H9 (cell line): ENCODE data around the gene FAM89B. TPM values are rescaled to one million over a fixed set of nuclear protein-coding genes. Genes with fewer than 3 reads are reported as not detected.
A peak's percentile ranks its signal among the peaks of the same experiment; 100 is the strongest.

Experiments
- DNase-seq: peaks from one replicate; pipeline ENCODE4 v3.0.0-alpha.2; 2017
- H2AFZ ChIP-seq: one replicate; pipeline ENCODE4 v1.6.1; 2013; ENCODE audit warnings: mild to moderate bottlenecking, low read length, control low read depth, moderate library complexity
- H2AK5ac ChIP-seq: 2 replicates; pipeline ENCODE4 v1.6.1; 2013; ENCODE audit warnings: low read length, control low read depth, mixed read lengths; ENCODE audit not compliant: insufficient read length
- H2BK120ac ChIP-seq: one replicate; pipeline ENCODE4 v1.6.1; 2013; ENCODE audit warnings: low read depth, mild to moderate bottlenecking, low read length, control low read depth, inconsistent platforms; ENCODE audit not compliant: poor library complexity, severe bottlenecking
- H2BK12ac ChIP-seq: 2 replicates; pipeline ENCODE4 v1.6.1; 2013; ENCODE audit warnings: low read length, control low read depth, mixed read lengths, low read depth; ENCODE audit not compliant: insufficient read length
- H2BK15ac ChIP-seq: 2 replicates; pipeline ENCODE4 v1.6.1; 2013; ENCODE audit warnings: low read depth, low read length, control low read depth
- H2BK20ac ChIP-seq: one replicate; pipeline ENCODE4 v1.6.1; 2013; ENCODE audit warnings: low read depth, mild to moderate bottlenecking, low read length, control low read depth, inconsistent platforms; ENCODE audit not compliant: poor library complexity, severe bottlenecking
- H2BK5ac ChIP-seq: 2 replicates; pipeline ENCODE4 v1.6.1; 2013; ENCODE audit warnings: low read length, control low read depth, mixed read lengths; ENCODE audit not compliant: insufficient read length
- H3K14ac ChIP-seq: 2 replicates; pipeline ENCODE4 v1.6.1; 2013; ENCODE audit warnings: low read length, control low read depth; ENCODE audit not compliant: insufficient read depth
- H3K18ac ChIP-seq: 2 replicates; pipeline ENCODE4 v1.6.1; 2013; ENCODE audit warnings: low read depth, mild to moderate bottlenecking, mixed read lengths, low read length, control low read depth; ENCODE audit not compliant: insufficient read length
- H3K23ac ChIP-seq: 2 replicates; pipeline ENCODE4 v1.6.1; 2013; ENCODE audit warnings: low read length, control low read depth, mixed read lengths, low read depth; ENCODE audit not compliant: insufficient read length
- H3K23me2 ChIP-seq: 2 replicates; pipeline ENCODE4 v1.6.1; 2013; ENCODE audit warnings: low read depth, mild to moderate bottlenecking, mixed read lengths, low read length, control low read depth; ENCODE audit not compliant: insufficient read length, poor library complexity, severe bottlenecking
- H3K27ac ChIP-seq: 2 replicates; pipeline ENCODE4 v1.5.1; 2013; ENCODE audit warnings: low read length, control low read depth, mixed read lengths, low read depth; ENCODE audit not compliant: insufficient read length
- H3K27me3 ChIP-seq: 2 replicates; pipeline ENCODE4 v1.6.1; 2013; ENCODE audit warnings: low read length, control low read depth, inconsistent platforms; ENCODE audit not compliant: insufficient read depth
- H3K4ac ChIP-seq: 2 replicates; pipeline ENCODE4 v1.6.1; 2013; ENCODE audit warnings: low read depth, mild to moderate bottlenecking, control low read depth, inconsistent platforms, low read length, moderate library complexity
- H3K4me1 ChIP-seq: 2 replicates; pipeline ENCODE4 v1.6.1; 2013; ENCODE audit warnings: low read length, control low read depth, inconsistent platforms; ENCODE audit not compliant: insufficient read depth
- H3K4me2 ChIP-seq: 2 replicates; pipeline ENCODE4 v1.6.1; 2013; ENCODE audit warnings: low read length, control low read depth, mixed read lengths; ENCODE audit not compliant: insufficient read length, insufficient read depth
- H3K56ac ChIP-seq: 2 replicates; pipeline ENCODE4 v1.6.1; 2013; ENCODE audit warnings: low read depth, mild to moderate bottlenecking, mixed read lengths, low read length, control low read depth; ENCODE audit not compliant: insufficient read length
- H3K79me1 ChIP-seq: 2 replicates; pipeline ENCODE4 v1.6.1; 2013; ENCODE audit warnings: low read depth, mild to moderate bottlenecking, moderate library complexity, low read length, control low read depth, inconsistent platforms; ENCODE audit not compliant: insufficient read depth, poor library complexity, severe bottlenecking
- H3K79me2 ChIP-seq: 2 replicates; pipeline ENCODE4 v1.6.1; 2013; ENCODE audit warnings: low read length, control low read depth, inconsistent platforms; ENCODE audit not compliant: insufficient read depth
- H3K9ac ChIP-seq: 2 replicates; pipeline ENCODE4 v1.6.1; 2013; ENCODE audit warnings: low read length, control low read depth, mixed read lengths; ENCODE audit not compliant: insufficient read length; ENCODE audit errors: extremely low read depth
- H3K9me3 ChIP-seq: one replicate; pipeline ENCODE4 v1.6.1; 2013; ENCODE audit warnings: low read depth, low read length, inconsistent platforms; ENCODE audit not compliant: control insufficient read depth
- H3T11ph ChIP-seq: one replicate; pipeline ENCODE4 v1.6.1; 2013; ENCODE audit warnings: mild to moderate bottlenecking, low read length, control low read depth, inconsistent platforms
- H4K20me1 ChIP-seq: one replicate; pipeline ENCODE4 v1.6.1; 2013; ENCODE audit not compliant: control insufficient read depth, insufficient read length, insufficient read depth
- H4K5ac ChIP-seq: 2 replicates; pipeline ENCODE4 v1.6.1; 2013; ENCODE audit warnings: low read depth, mild to moderate bottlenecking, mixed read lengths, low read length, control low read depth; ENCODE audit not compliant: insufficient read length
- H4K8ac ChIP-seq: replicated peaks from 2 replicates; pipeline ENCODE4 v1.6.1; 2013; ENCODE audit warnings: low read length, control low read depth, mixed read lengths, low read depth; ENCODE audit not compliant: insufficient read length
- H4K91ac ChIP-seq: 2 replicates; pipeline ENCODE4 v1.6.1; 2013; ENCODE audit warnings: low read depth, mild to moderate bottlenecking, moderate library complexity, mixed read lengths, low read length, control low read depth; ENCODE audit not compliant: insufficient read length
- H3K27ac Mint-ChIP-seq, 3 experiments: 2 replicates in 2 of 3; 3 replicates in 1 of 3; pipeline ENCODE4 v1.8.0; 2020 to 2021; ENCODE audit warnings: mixed read lengths in 3 of 3, mild to moderate bottlenecking in 1 of 3, moderate library complexity in 1 of 3
- H3K27me3 Mint-ChIP-seq: 2 replicates; pipeline ENCODE4 v1.8.0; 2021; ENCODE audit warnings: low read depth, mild to moderate bottlenecking, moderate library complexity, mixed read lengths
- H3K36me3 Mint-ChIP-seq, 3 experiments: 2 replicates in 2 of 3; 3 replicates in 1 of 3; pipeline ENCODE4 v1.8.0; 2020 to 2021; ENCODE audit warnings: low read depth in 3 of 3, mixed read lengths in 3 of 3; ENCODE audit not compliant: insufficient read depth in 1 of 3
- H3K4me1 Mint-ChIP-seq, 2 experiments: 2 replicates each; pipeline ENCODE4 v1.8.0; 2020; ENCODE audit warnings: mixed read lengths in 2 of 2
- H3K4me3 Mint-ChIP-seq, 2 experiments: 2 replicates in 1 of 2; 3 replicates in 1 of 2; pipeline ENCODE4 v1.8.0; 2020 to 2021; ENCODE audit warnings: mild to moderate bottlenecking in 2 of 2, mixed read lengths in 2 of 2, moderate library complexity in 1 of 2
- H3K9me3 Mint-ChIP-seq, 2 experiments: 2 replicates in 1 of 2; 3 replicates in 1 of 2; pipeline ENCODE4 v1.8.0; 2020; ENCODE audit warnings: mild to moderate bottlenecking in 2 of 2, mixed read lengths in 2 of 2, moderate library complexity in 1 of 2
- WGBS: extraction: QIAGEN DNeasy Blood & Tissue Kit; methylation state at CpG from one replicate; pipeline ENCODE4 v1.1.7; 2013; ENCODE audit warnings: missing lambda C conversion rate, low lambda C conversion rate, mixed read lengths; ENCODE audit not compliant: insufficient read length; ENCODE audit errors: extremely low coverage; 5-methylcytosine and 5-hydroxymethylcytosine counted together
- total RNA-seq: library from RNA; stranded (reverse); gene quantifications from 2 replicates; pipeline ENCODE4 v1.2.1, GENCODE V29; 2021
- TF ChIP-seq, protein P1 (sequence below): fragments of 200-600 bp; sonication (generic); conservative IDR thresholded peaks from 3 replicates; pipeline ENCODE4 v1.8.0; 2021; ENCODE audit warnings: antibody characterized with exemption, mild to moderate bottlenecking

The FAM89B gene
- total RNA-seq, 1 experiment from 2014 or later: 21.7 TPM

DNA sequence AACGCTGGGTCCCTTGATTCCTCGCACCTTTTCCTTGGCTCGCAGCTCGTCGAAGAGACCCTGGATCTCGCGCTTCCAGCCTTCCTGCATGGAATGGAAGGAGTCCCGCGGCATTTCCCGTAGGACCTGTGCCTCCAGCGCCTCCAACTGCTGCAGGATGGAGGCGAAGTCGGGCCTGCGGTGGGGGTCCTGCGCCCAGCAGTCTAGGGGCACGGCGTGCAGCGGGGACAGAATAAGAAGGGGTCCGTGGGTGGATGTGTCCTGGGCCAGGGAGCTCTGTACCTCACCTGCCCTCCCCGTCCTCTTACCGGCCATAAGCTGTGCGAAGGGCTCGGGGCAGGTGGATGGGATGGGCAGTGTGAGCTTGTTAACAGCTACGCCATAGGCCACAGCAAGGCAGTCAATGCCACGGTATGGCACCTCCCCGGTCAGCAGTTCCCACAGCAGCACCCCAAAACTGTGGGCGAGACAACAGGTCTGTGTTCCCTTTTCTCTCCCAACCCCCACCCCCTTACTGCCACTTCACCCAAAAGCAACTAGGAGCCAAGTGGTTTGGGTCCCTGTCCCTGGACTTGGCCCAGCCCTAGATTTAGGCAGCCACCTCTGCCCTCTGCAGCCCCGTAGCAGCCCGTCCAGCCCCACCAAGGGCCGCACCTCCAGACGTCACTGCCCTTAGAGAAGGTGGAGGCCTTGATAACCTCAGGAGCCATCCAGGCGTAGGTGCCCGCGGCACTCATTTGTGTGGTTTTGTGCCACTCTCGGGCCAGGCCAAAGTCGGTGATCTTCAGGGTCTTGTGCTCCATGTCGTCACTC, 35.5 kb downstream of the FAM89B start:
- H4K5ac ChIP-seq: no peak overlapping the region
- peaks cover 1% of the 10 kb centered on the region; the same call in 1 of the 2 replicates for H3K27me3 Mint-ChIP-seq
- H3K79me1 ChIP-seq: no peaks in the 10 kb centered on the region
- no peak overlapping the region for H3K23ac ChIP-seq
- no peak overlapping the region for H3K27ac ChIP-seq
- H3K79me2 ChIP-seq: no peaks in the 10 kb centered on the region
- H3K4ac ChIP-seq: no peak overlapping the region
- H2BK120ac ChIP-seq: no peak overlapping the region
- H3K4me3 Mint-ChIP-seq: peak overlapping the region; percentile 55 to 81
- TF ChIP-seq, protein P1, sequence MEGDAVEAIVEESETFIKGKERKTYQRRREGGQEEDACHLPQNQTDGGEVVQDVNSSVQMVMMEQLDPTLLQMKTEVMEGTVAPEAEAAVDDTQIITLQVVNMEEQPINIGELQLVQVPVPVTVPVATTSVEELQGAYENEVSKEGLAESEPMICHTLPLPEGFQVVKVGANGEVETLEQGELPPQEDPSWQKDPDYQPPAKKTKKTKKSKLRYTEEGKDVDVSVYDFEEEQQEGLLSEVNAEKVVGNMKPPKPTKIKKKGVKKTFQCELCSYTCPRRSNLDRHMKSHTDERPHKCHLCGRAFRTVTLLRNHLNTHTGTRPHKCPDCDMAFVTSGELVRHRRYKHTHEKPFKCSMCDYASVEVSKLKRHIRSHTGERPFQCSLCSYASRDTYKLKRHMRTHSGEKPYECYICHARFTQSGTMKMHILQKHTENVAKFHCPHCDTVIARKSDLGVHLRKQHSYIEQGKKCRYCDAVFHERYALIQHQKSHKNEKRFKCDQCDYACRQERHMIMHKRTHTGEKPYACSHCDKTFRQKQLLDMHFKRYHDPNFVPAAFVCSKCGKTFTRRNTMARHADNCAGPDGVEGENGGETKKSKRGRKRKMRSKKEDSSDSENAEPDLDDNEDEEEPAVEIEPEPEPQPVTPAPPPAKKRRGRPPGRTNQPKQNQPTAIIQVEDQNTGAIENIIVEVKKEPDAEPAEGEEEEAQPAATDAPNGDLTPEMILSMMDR: no peak
- no CpG with 5 or more reads among the region's 37 CpGs for WGBS
- peaks cover 14 to 28% of the 10 kb centered on the region in 2 experiments for H3K4me1 Mint-ChIP-seq
- H2AK5ac ChIP-seq: no peak overlapping the region
- peak overlapping the region; percentile 49; the same call in 1 of the 2 replicates for H3K14ac ChIP-seq
- no peaks in the 10 kb centered on the region for H4K20me1 ChIP-seq
- H4K91ac ChIP-seq: no peak overlapping the region
- no peaks in the 10 kb centered on the region; the same call in 1 of the 2 replicates for H3K4me1 ChIP-seq
- H2BK5ac ChIP-seq: no peak overlapping the region
- no peak overlapping the region for H3K56ac ChIP-seq
- peaks cover 15 to 63% (median 62%) of the 10 kb centered on the region in 3 experiments; a peak in 6 of 7 replicates for H3K36me3 Mint-ChIP-seq
- peaks cover 8% of the 10 kb centered on the region for H3K23me2 ChIP-seq
- H3K9ac ChIP-seq: no peak overlapping the region
- peak overlapping the region; percentile 53 for H3K4me2 ChIP-seq
- no peak overlapping the region for H4K8ac ChIP-seq
- no peaks in the 10 kb centered on the region for H3K9me3 ChIP-seq
- H2BK12ac ChIP-seq: no peak overlapping the region
- H3K9me3 Mint-ChIP-seq: no peaks in the 10 kb centered on the region
- no peak overlapping the region for H2BK20ac ChIP-seq
- no peak overlapping the region for H2AFZ ChIP-seq
- no peak overlapping the region for H3T11ph ChIP-seq
- DNase-seq: no peak
- peak overlapping the region in 2 of 3 experiments; percentile 27 to 70; a peak in 4 of 7 replicates for H3K27ac Mint-ChIP-seq
- no peak overlapping the region for H2BK15ac ChIP-seq
- H3K18ac ChIP-seq: no peak overlapping the region
- H3K27me3 ChIP-seq: no peaks in the 10 kb centered on the region
